Measurements from ENCODE around the gene RAP1GAP2.

- TF ChIP-seq CTCF (IDR thresholded peaks at IDR 0.05) = no peak
- TF ChIP-seq POLR2A (IDR thresholded peaks at IDR 0.05) = no peak
Observed at GRCh38 chr17:3039736-3040135, 243.5 kb downstream of the RAP1GAP2 start.

All from heart left ventricle (tissue), 13 donors.